ENCODE results near the gene SSR2.

SSR2 gene

DNA sequence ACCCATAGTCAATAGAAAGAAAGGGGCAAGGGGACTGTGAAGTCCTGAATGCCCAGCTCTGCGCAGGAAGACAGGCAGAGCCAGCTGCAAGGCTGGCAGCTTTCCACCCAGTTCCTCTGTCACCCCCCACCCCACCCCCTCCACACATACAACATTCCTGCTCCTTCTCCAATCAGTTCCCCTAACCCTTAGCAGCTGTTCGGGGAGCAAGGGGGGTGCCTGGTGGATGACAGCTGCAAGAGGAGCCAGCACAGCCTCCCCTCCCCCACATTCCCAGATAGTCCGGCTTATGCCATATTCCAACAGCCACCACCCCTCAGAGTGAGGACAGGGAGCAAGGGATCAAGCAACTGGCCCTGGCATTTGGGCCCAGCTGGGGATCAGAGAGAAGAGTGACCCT lies 52.1 kb downstream of the SSR2 start (continued):
- TF ChIP-seq, protein P1, sequence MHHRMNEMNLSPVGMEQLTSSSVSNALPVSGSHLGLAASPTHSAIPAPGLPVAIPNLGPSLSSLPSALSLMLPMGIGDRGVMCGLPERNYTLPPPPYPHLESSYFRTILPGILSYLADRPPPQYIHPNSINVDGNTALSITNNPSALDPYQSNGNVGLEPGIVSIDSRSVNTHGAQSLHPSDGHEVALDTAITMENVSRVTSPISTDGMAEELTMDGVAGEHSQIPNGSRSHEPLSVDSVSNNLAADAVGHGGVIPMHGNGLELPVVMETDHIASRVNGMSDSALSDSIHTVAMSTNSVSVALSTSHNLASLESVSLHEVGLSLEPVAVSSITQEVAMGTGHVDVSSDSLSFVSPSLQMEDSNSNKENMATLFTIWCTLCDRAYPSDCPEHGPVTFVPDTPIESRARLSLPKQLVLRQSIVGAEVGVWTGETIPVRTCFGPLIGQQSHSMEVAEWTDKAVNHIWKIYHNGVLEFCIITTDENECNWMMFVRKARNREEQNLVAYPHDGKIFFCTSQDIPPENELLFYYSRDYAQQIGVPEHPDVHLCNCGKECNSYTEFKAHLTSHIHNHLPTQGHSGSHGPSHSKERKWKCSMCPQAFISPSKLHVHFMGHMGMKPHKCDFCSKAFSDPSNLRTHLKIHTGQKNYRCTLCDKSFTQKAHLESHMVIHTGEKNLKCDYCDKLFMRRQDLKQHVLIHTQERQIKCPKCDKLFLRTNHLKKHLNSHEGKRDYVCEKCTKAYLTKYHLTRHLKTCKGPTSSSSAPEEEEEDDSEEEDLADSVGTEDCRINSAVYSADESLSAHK (tag by site-specific recombination; IDR thresholded peaks at IDR 0.05) = no peak
- TF ChIP-seq ZNF785 (tag by site-specific recombination; IDR thresholded peaks at IDR 0.05) (no peak), ZNF514 (tag by site-specific recombination; IDR thresholded peaks at IDR 0.05) (no peak), ZBTB48 (tag by site-specific recombination; IDR thresholded peaks at IDR 0.05) (no peak), ZNF521 (tag by site-specific recombination; IDR thresholded peaks at IDR 0.05) (no peak)

DNA sequence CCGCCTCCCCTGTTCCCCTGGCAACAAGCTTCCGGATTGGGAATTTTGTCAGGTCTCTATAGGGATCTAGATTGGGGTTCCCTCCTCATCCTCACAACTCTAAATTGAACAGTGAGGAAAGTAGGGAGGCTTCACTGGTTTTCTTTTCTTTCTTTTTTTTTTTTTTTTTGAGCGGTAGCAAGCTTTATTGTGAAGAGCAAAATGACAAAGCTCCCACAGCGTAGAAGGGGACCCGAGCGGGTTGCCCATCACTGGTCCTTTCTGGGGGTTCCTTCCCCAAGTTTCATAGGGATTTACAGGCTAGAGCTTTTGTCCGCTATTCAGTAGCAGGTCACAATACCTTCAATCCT lies 52.7 kb downstream of the SSR2 start:
- Histone ChIP-seq H3K4me1 (ENCODE audit: control insufficient read depth, insufficient read depth, low read length) (no peaks in the 10 kb centered on the region; the same call in 1 of the 2 replicates), H3K36me3 (ENCODE audit: control insufficient read depth in 2 of 2, insufficient read depth in 1 of 2, low read length in 2 of 2) (peaks cover 24 to 64% of the 10 kb centered on the region in 2 experiments), H3K27ac (ENCODE audit: extremely low read depth, low read depth, low read length) (0 out of 2 replicates have a peak overlapping the region, but pooled peaks have one; percentile 9), H3K9me3 (ENCODE audit: control insufficient read depth, insufficient read depth, low read depth, low read length) (no peaks in the 10 kb centered on the region), H3K4me3 (ENCODE audit: low read depth, low read length) (no peak overlapping the region)
- TF ChIP-seq ZNF19 (tag by site-specific recombination; IDR thresholded peaks at IDR 0.05; ENCODE audit: low read depth) (no peak), SCRT2 (tag by site-specific recombination; IDR thresholded peaks at IDR 0.05) (no peak), ZNF266 (tag by site-specific recombination; IDR thresholded peaks at IDR 0.05; ENCODE audit: low read depth) (no peak), ZNF600 (tag by site-specific recombination; IDR thresholded peaks at IDR 0.05) (no peak), ZNF112 (tag by site-specific recombination; IDR thresholded peaks at IDR 0.05) (no peak), ZNF394 (tag by site-specific recombination; IDR thresholded peaks at IDR 0.05; ENCODE audit: borderline replicate concordance) (no peak), ZFP3 (tag by site-specific recombination; IDR thresholded peaks at IDR 0.05; ENCODE audit: low read depth) (no peak), TCF7L2 (IDR thresholded peaks at IDR 0.05; ENCODE audit: borderline replicate concordance, low read depth, low read length) (no peak), ZIC2 (tag by site-specific recombination; IDR thresholded peaks at IDR 0.05) (no peak), ZNF221 (tag by site-specific recombination; IDR thresholded peaks at IDR 0.05; ENCODE audit: borderline replicate concordance) (no peak), GFI1B (tag by site-specific recombination; IDR thresholded peaks at IDR 0.05) (no peak), BCL11B (tag by site-specific recombination; IDR thresholded peaks at IDR 0.05; ENCODE audit: low read depth) (no peak)
- TF ChIP-seq, protein P2, sequence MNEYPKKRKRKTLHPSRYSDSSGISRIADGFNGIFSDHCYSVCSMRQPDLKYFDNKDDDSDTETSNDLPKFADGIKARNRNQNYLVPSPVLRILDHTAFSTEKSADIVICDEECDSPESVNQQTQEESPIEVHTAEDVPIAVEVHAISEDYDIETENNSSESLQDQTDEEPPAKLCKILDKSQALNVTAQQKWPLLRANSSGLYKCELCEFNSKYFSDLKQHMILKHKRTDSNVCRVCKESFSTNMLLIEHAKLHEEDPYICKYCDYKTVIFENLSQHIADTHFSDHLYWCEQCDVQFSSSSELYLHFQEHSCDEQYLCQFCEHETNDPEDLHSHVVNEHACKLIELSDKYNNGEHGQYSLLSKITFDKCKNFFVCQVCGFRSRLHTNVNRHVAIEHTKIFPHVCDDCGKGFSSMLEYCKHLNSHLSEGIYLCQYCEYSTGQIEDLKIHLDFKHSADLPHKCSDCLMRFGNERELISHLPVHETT (tag by site-specific recombination; IDR thresholded peaks at IDR 0.05) = no peak
- TF ChIP-seq, protein P3, sequence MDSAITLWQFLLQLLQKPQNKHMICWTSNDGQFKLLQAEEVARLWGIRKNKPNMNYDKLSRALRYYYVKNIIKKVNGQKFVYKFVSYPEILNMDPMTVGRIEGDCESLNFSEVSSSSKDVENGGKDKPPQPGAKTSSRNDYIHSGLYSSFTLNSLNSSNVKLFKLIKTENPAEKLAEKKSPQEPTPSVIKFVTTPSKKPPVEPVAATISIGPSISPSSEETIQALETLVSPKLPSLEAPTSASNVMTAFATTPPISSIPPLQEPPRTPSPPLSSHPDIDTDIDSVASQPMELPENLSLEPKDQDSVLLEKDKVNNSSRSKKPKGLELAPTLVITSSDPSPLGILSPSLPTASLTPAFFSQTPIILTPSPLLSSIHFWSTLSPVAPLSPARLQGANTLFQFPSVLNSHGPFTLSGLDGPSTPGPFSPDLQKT (IDR thresholded peaks at IDR 0.05; ENCODE audit: borderline replicate concordance, low read depth, low read length) = no peak
- TF ChIP-seq, protein P4, sequence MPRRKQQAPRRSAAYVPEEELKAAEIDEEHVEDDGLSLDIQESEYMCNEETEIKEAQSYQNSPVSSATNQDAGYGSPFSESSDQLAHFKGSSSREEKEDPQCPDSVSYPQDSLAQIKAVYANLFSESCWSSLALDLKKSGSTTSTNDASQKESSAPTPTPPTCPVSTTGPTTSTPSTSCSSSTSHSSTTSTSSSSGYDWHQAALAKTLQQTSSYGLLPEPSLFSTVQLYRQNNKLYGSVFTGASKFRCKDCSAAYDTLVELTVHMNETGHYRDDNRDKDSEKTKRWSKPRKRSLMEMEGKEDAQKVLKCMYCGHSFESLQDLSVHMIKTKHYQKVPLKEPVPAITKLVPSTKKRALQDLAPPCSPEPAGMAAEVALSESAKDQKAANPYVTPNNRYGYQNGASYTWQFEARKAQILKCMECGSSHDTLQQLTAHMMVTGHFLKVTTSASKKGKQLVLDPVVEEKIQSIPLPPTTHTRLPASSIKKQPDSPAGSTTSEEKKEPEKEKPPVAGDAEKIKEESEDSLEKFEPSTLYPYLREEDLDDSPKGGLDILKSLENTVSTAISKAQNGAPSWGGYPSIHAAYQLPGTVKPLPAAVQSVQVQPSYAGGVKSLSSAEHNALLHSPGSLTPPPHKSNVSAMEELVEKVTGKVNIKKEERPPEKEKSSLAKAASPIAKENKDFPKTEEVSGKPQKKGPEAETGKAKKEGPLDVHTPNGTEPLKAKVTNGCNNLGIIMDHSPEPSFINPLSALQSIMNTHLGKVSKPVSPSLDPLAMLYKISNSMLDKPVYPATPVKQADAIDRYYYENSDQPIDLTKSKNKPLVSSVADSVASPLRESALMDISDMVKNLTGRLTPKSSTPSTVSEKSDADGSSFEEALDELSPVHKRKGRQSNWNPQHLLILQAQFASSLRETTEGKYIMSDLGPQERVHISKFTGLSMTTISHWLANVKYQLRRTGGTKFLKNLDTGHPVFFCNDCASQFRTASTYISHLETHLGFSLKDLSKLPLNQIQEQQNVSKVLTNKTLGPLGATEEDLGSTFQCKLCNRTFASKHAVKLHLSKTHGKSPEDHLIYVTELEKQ (tag by site-specific recombination; IDR thresholded peaks at IDR 0.05; ENCODE audit: borderline replicate concordance) = no peak
- TF ChIP-seq, protein P5, sequence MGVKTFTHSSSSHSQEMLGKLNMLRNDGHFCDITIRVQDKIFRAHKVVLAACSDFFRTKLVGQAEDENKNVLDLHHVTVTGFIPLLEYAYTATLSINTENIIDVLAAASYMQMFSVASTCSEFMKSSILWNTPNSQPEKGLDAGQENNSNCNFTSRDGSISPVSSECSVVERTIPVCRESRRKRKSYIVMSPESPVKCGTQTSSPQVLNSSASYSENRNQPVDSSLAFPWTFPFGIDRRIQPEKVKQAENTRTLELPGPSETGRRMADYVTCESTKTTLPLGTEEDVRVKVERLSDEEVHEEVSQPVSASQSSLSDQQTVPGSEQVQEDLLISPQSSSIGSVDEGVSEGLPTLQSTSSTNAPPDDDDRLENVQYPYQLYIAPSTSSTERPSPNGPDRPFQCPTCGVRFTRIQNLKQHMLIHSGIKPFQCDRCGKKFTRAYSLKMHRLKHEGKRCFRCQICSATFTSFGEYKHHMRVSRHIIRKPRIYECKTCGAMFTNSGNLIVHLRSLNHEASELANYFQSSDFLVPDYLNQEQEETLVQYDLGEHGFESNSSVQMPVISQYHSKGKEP (tag by site-specific recombination; IDR thresholded peaks at IDR 0.05) = no peak
- TF ChIP-seq, protein P6, sequence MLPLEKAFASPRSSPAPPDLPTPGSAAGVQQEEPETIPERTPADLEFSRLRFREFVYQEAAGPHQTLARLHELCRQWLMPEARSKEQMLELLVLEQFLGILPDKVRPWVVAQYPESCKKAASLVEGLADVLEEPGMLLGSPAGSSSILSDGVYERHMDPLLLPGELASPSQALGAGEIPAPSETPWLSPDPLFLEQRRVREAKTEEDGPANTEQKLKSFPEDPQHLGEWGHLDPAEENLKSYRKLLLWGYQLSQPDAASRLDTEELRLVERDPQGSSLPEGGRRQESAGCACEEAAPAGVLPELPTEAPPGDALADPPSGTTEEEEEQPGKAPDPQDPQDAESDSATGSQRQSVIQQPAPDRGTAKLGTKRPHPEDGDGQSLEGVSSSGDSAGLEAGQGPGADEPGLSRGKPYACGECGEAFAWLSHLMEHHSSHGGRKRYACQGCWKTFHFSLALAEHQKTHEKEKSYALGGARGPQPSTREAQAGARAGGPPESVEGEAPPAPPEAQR (tag by site-specific recombination; IDR thresholded peaks at IDR 0.05) = no peak
- TF ChIP-seq, protein P7, sequence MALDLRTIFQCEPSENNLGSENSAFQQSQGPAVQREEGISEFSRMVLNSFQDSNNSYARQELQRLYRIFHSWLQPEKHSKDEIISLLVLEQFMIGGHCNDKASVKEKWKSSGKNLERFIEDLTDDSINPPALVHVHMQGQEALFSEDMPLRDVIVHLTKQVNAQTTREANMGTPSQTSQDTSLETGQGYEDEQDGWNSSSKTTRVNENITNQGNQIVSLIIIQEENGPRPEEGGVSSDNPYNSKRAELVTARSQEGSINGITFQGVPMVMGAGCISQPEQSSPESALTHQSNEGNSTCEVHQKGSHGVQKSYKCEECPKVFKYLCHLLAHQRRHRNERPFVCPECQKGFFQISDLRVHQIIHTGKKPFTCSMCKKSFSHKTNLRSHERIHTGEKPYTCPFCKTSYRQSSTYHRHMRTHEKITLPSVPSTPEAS (tag by site-specific recombination; IDR thresholded peaks at IDR 0.05) = no peak
- ChIA-PET CTCF (interaction anchor here (0.6 to 2.6 kb wide), 3 partner anchors 22 to 98 kb away, joined by 3 to 13 read pairs (median 11); no protein-coding TSS in a partner anchor), POLR2A (interaction anchor here (0.7 to 1.6 kb wide), 4 partner anchors 10 to 27 kb away, joined by 3 to 7 read pairs (median 4); partner anchors contain the start of gene RXFP4)

All from HEK293 (cell line).